MM.1S (cell line): ENCODE measurements around the gene BEND6.

Experiments used
- DNase-seq: peaks from one replicate; pipeline ENCODE4 v3.0.0-alpha.2; 2015
- H2AFZ ChIP-seq: fragments of 300-600 bp; sonication (generic); 2 replicates; pipeline ENCODE4 v1.6.0; 2016; ENCODE audit warnings: antibody characterized with exemption, low read length
- H3F3A ChIP-seq: fragments of 300-600 bp; sonication (generic); 2 replicates; pipeline ENCODE4 v1.6.1; 2016; ENCODE audit warnings: mild to moderate bottlenecking, antibody characterized with exemption, low read length, moderate library complexity, mixed read lengths; ENCODE audit not compliant: insufficient read depth
- H3K27ac ChIP-seq: fragments of 300-600 bp; sonication (generic); 2 replicates; pipeline ENCODE4 v1.5.1; 2016; ENCODE audit warnings: mild to moderate bottlenecking, low read length
- H3K27me3 ChIP-seq: fragments of 300-600 bp; sonication (generic); replicated peaks from 2 replicates; pipeline ENCODE4 v1.6.0; 2016; ENCODE audit warnings: low read length; ENCODE audit not compliant: insufficient read depth
- H3K36me3 ChIP-seq: fragments of 300-600 bp; sonication (generic); replicated peaks from 2 replicates; pipeline ENCODE4 v1.6.1; 2016; ENCODE audit warnings: mild to moderate bottlenecking, low read length, mixed read lengths; ENCODE audit not compliant: insufficient read depth
- H3K4me1 ChIP-seq: fragments of 300-600 bp; sonication (generic); 2 replicates; pipeline ENCODE4 v1.6.1; 2016; ENCODE audit warnings: low read length, mixed read lengths
- H3K4me2 ChIP-seq: fragments of 300-600 bp; sonication (generic); 2 replicates; pipeline ENCODE4 v1.6.0; 2016; ENCODE audit warnings: low read depth, low read length
- H3K4me3 ChIP-seq: fragments of 300-600 bp; sonication (generic); 2 replicates; pipeline ENCODE4 v1.5.1; 2016; ENCODE audit warnings: low read length, mixed read lengths
- H3K79me2 ChIP-seq: fragments of 300-600 bp; sonication (generic); 2 replicates; pipeline ENCODE4 v1.6.1; 2016; ENCODE audit warnings: mixed run types, low read length, mixed read lengths
- H3K9ac ChIP-seq: fragments of 300-600 bp; sonication (generic); 2 replicates; pipeline ENCODE4 v1.6.1; 2016; ENCODE audit warnings: low read length, mixed read lengths
- H3K9me2 ChIP-seq: fragments of 300-600 bp; sonication (generic); replicated peaks from 2 replicates; pipeline ENCODE4 v1.6.1; 2016; ENCODE audit warnings: mild to moderate bottlenecking, low read length, mixed read lengths; ENCODE audit not compliant: insufficient read depth
- H3K9me3 ChIP-seq: fragments of 300-600 bp; sonication (generic); replicated peaks from 2 replicates; pipeline ENCODE4 v1.6.1; 2016; ENCODE audit warnings: mild to moderate bottlenecking, low read length, mixed read lengths; ENCODE audit not compliant: insufficient read depth
- H4K20me1 ChIP-seq: fragments of 300-600 bp; sonication (generic); 2 replicates; pipeline ENCODE4 v1.6.1; 2016; ENCODE audit warnings: mild to moderate bottlenecking, low read length, moderate library complexity, mixed read lengths; ENCODE audit not compliant: insufficient read depth
- EZH2 ChIP-seq: fragments of 300-600 bp; sonication (generic); optimal IDR thresholded peaks from 2 replicates; pipeline ENCODE3; 2017; ENCODE audit warnings: low read depth, mild to moderate bottlenecking, antibody characterized with exemption, low read length, mixed read lengths
- EZH2phosphoT487 ChIP-seq: fragments of 300-600 bp; sonication (generic); IDR thresholded peaks from 2 replicates; pipeline ENCODE4 v1.6.1; 2018; ENCODE audit warnings: antibody characterized with exemption, low read length
- TF ChIP-seq, protein P1 (sequence below): fragments of 300-600 bp; sonication (generic); IDR thresholded peaks from 2 replicates; pipeline ENCODE4 v1.5.1; 2016; ENCODE audit warnings: antibody characterized with exemption, low read length, mixed read lengths

BEND6 gene

DNA sequence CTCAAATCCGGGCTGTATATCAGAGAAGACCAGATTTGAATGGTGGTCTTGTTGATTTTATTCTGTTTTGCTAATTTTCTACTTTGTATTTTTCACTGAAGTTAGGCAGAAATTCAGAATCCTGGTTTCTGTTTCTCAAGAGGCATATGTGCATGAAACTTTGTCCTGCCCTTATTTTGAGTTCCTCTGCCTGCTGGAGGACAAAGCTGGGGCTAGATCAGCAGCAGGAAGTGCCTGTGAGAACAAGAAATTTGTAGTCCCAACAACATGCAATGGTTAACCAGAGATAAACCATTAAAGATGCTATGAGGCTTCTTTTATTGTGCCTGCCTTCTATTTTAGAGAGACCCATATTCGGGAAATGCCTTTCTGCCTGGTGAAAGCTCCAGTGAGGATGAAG is 37.1 kb downstream of the BEND6 start:
- H2AFZ ChIP-seq: peak overlapping the region; percentile 53; the same call in 1 of the 2 replicates
- no peaks in the 10 kb centered on the region; the same call in 1 of the 2 replicates for H3K9me3 ChIP-seq
- no peak overlapping the region for H3K27ac ChIP-seq
- H3K79me2 ChIP-seq: no peaks in the 10 kb centered on the region
- H3F3A ChIP-seq: no peaks in the 10 kb centered on the region
- H3K4me3 ChIP-seq: no peak overlapping the region
- 0 out of 2 replicates have a peak, but pooled peaks cover 5% of the 10 kb centered on the region for H3K4me1 ChIP-seq
- H3K27me3 ChIP-seq: no peaks in the 10 kb centered on the region
- no peaks in the 10 kb centered on the region for H4K20me1 ChIP-seq
- no peaks in the 10 kb centered on the region for H3K36me3 ChIP-seq
- H3K9ac ChIP-seq: no peak overlapping the region
- no peak for DNase-seq
- H3K4me2 ChIP-seq: peak overlapping the region; percentile 27; the same call in 1 of the 2 replicates
- H3K9me2 ChIP-seq: no peaks in the 10 kb centered on the region
- no peak for TF ChIP-seq EZH2phosphoT487
- no peak for TF ChIP-seq EZH2
- TF ChIP-seq, protein P1, sequence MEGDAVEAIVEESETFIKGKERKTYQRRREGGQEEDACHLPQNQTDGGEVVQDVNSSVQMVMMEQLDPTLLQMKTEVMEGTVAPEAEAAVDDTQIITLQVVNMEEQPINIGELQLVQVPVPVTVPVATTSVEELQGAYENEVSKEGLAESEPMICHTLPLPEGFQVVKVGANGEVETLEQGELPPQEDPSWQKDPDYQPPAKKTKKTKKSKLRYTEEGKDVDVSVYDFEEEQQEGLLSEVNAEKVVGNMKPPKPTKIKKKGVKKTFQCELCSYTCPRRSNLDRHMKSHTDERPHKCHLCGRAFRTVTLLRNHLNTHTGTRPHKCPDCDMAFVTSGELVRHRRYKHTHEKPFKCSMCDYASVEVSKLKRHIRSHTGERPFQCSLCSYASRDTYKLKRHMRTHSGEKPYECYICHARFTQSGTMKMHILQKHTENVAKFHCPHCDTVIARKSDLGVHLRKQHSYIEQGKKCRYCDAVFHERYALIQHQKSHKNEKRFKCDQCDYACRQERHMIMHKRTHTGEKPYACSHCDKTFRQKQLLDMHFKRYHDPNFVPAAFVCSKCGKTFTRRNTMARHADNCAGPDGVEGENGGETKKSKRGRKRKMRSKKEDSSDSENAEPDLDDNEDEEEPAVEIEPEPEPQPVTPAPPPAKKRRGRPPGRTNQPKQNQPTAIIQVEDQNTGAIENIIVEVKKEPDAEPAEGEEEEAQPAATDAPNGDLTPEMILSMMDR: no peak

- Histone ChIP-seq H4K20me1 (no peaks in the 10 kb centered on the region), H3K36me3 (no peaks in the 10 kb centered on the region)
Measured at GRCh38 chr6:56992703-56993102, 37.8 kb downstream of the BEND6 start.

GRCh38 chr6:56995347-56995902 is 40.5 kb downstream of the BEND6 start:
- 0 out of 2 replicates have a peak, but pooled peaks cover 5% of the 10 kb centered on the region for H3K4me1 ChIP-seq
- H3K4me2 ChIP-seq: no peak overlapping the region
- TF ChIP-seq EZH2phosphoT487 (no peak), EZH2 (no peak)
- TF ChIP-seq, protein P1: peak; percentile 19; the same call in 1 of the 2 replicates
- no peaks in the 10 kb centered on the region for H4K20me1 ChIP-seq
- H3K36me3 ChIP-seq: no peaks in the 10 kb centered on the region
- no peak overlapping the region for H2AFZ ChIP-seq
- no peaks in the 10 kb centered on the region for H3K79me2 ChIP-seq
- no peaks in the 10 kb centered on the region for H3F3A ChIP-seq
- H3K9me3 ChIP-seq: no peaks in the 10 kb centered on the region; the same call in 1 of the 2 replicates
- peak; percentile 14 for DNase-seq
- H3K27ac ChIP-seq: no peak overlapping the region
- no peak overlapping the region for H3K4me3 ChIP-seq
- no peaks in the 10 kb centered on the region for H3K9me2 ChIP-seq
- no peaks in the 10 kb centered on the region for H3K27me3 ChIP-seq
- no peak overlapping the region for H3K9ac ChIP-seq

More at GRCh38 chr6:56992703-56993102, 37.8 kb downstream of the BEND6 start:
- H3K27me3 ChIP-seq: no peaks in the 10 kb centered on the region
- no peak overlapping the region for H3K4me3 ChIP-seq
- TF ChIP-seq EZH2phosphoT487 (no peak), EZH2 (no peak)
- TF ChIP-seq, protein P1: no peak
- no peaks in the 10 kb centered on the region; the same call in 1 of the 2 replicates for H3K9me3 ChIP-seq
- H3K4me2 ChIP-seq: no peak overlapping the region
- H3K4me1 ChIP-seq: 0 out of 2 replicates have a peak, but pooled peaks cover 5% of the 10 kb centered on the region
- DNase-seq: no peak
- H3K9me2 ChIP-seq: no peaks in the 10 kb centered on the region
- no peaks in the 10 kb centered on the region for H3F3A ChIP-seq
- no peak overlapping the region for H2AFZ ChIP-seq
- no peak overlapping the region for H3K27ac ChIP-seq
- H3K9ac ChIP-seq: no peak overlapping the region
- H3K79me2 ChIP-seq: no peaks in the 10 kb centered on the region
